K562 (cell line): ENCODE results near the gene ARHGEF1. TPM values are rescaled to one million over a fixed set of nuclear protein-coding genes. Genes with fewer than 3 reads are reported as not detected.

ENCODE experiments used
- POLR3G ChIP-seq: IDR thresholded peaks from 2 replicates; pipeline ENCODE4 v1.6.1; 2011; ENCODE audit not compliant: insufficient read length, insufficient replicate concordance; ENCODE audit errors: extremely low read depth
- TAF7 ChIP-seq: fragments of 450-650 bp; IDR thresholded peaks from 2 replicates; pipeline ENCODE4 v1.6.1; 2016; ENCODE audit warnings: missing genetic modification characterization, missing compliant biosample characterization
- XRCC3 ChIP-seq: fragments of 450-650 bp; IDR thresholded peaks from 2 replicates; pipeline ENCODE4 v1.6.1; 2017; ENCODE audit warnings: mild to moderate bottlenecking, moderate library complexity
- ZKSCAN1 ChIP-seq: fragments of 150-350 bp; IDR thresholded peaks from 2 replicates; pipeline ENCODE4 v1.6.1; 2016; ENCODE audit warnings: low read depth, low read length
- ZNF133 ChIP-seq: fragments of 250-450 bp; sonication (Bioruptor Pico); IDR thresholded peaks from 2 replicates; pipeline ENCODE4 v1.4.0; 2020; ENCODE audit warnings: mild to moderate bottlenecking
- ZNF184 ChIP-seq: sonication (generic); formaldehyde crosslinking; IDR thresholded peaks from 2 replicates; pipeline ENCODE4 v1.5.0; 2020; ENCODE audit warnings: missing genetic modification reagents
- ZNF584 ChIP-seq: fragments of 200-800 bp; sonication (Bioruptor generic); IDR thresholded peaks from 2 replicates; pipeline ENCODE4 v1.6.1; 2016; ENCODE audit warnings: low read depth, mild to moderate bottlenecking, missing genetic modification characterization, missing compliant biosample characterization
- polyA plus RNA-seq, 8 experiments: library from polyadenylated mRNA; depleted of rRNA in 4 of 8; stranded (reverse) in 5 of 8; unstranded in 3 of 8; fragments of >200 nt; fragmentation: Nextera tagmentation in 2 of 8; fragmentation: Illumina TruSeq in 1 of 8; extraction: Ambion mirVana in 2 of 8; extraction: Trizol in 1 of 8; gene quantifications; 2 replicates each; pipeline versions ENCODE4 v1.2.1 to v1.2.3, GENCODE V29; 2011 to 2014; ENCODE audit warnings: inconsistent platforms in 1 of 8, missing spikeins in 1 of 8
- total RNA-seq, 7 experiments: library from RNA; depleted of rRNA in 6 of 7; stranded (reverse); fragments of >200 nt in 6 of 7; fragmentation: Illumina TruSeq in 2 of 7; extraction: Trizol in 2 of 7; gene quantifications; 2 replicates each; pipeline versions ENCODE4 v1.2.1 to v1.2.3, GENCODE V29; 2011 to 2021; ENCODE audit warnings: low replicate concordance in 1 of 7
- TF ChIP-seq, protein P1 (sequence below): fragments of 450-650 bp; IDR thresholded peaks from 2 replicates; pipeline ENCODE4 v1.6.1; 2017; ENCODE audit warnings: antibody characterized with exemption, mild to moderate bottlenecking
- TF ChIP-seq, protein P2 (sequence below): fragments of 450-650 bp; IDR thresholded peaks from 2 replicates; pipeline ENCODE4 v1.7.1; 2018; ENCODE audit warnings: mild to moderate bottlenecking, low read depth; ENCODE audit not compliant: partially characterized antibody
- TF ChIP-seq, protein P3 (sequence below): fragments of 450-650 bp; IDR thresholded peaks from 2 replicates; pipeline ENCODE4 v1.6.1; 2016
- TF ChIP-seq, protein P4 (sequence below), 2 experiments: fragments of 450-650 bp; IDR thresholded peaks; 2 replicates each; pipeline ENCODE4 v1.6.1; 2016
- TF ChIP-seq, protein P5 (sequence below): fragments of 450-650 bp; formaldehyde crosslinking; IDR thresholded peaks from 2 replicates; pipeline ENCODE4 v1.4.0; 2020; ENCODE audit warnings: mild to moderate bottlenecking, moderate library complexity
- TF ChIP-seq, protein P6 (sequence below): sonication (generic); formaldehyde crosslinking; IDR thresholded peaks from 2 replicates; pipeline ENCODE4 v1.8.1; 2023; ENCODE audit warnings: mild to moderate bottlenecking, missing genetic modification reagents

The ARHGEF1 gene
- total and polyA plus RNA-seq, 9 of the 15 experiments (the other 6 are each of a cell fraction or from before 2014, with no cell fraction given): 1.9 to 149 (median 29.8) TPM

DNA sequence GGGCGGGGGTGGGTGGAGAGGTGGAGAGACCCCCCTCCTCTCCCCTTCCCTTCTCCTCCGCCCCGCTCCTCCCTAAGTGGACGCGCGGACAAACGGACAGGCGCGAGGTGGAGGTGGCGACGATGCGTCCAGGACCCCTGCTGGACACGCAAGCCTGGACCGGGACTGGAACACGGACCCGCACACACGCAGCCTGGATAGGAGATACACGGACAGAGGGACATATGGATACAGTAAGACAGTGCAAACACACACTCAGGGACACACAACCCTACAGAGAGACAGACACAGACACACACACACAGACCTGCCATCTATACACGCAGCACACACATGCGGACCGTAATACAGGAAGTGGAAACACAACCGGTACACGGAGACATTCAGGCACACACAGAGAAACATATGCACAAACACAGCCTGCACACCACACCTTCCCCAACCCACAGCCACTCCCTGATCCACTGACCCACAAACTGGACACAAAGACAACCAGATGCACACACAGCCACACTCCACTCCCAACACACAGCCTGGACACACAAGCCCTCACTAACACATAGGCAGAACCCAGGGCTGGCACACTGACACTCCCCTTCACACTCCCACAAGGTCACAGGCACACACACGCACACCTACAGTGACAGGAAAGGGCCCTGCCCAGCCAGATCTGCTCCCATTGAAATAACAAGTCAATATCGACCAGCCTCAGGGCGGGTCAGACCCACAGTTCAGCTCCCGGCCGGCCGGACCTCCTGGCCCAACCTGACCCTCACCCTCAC is 46.0 kb downstream of the ARHGEF1 start (continued):
- TF ChIP-seq, protein P1, sequence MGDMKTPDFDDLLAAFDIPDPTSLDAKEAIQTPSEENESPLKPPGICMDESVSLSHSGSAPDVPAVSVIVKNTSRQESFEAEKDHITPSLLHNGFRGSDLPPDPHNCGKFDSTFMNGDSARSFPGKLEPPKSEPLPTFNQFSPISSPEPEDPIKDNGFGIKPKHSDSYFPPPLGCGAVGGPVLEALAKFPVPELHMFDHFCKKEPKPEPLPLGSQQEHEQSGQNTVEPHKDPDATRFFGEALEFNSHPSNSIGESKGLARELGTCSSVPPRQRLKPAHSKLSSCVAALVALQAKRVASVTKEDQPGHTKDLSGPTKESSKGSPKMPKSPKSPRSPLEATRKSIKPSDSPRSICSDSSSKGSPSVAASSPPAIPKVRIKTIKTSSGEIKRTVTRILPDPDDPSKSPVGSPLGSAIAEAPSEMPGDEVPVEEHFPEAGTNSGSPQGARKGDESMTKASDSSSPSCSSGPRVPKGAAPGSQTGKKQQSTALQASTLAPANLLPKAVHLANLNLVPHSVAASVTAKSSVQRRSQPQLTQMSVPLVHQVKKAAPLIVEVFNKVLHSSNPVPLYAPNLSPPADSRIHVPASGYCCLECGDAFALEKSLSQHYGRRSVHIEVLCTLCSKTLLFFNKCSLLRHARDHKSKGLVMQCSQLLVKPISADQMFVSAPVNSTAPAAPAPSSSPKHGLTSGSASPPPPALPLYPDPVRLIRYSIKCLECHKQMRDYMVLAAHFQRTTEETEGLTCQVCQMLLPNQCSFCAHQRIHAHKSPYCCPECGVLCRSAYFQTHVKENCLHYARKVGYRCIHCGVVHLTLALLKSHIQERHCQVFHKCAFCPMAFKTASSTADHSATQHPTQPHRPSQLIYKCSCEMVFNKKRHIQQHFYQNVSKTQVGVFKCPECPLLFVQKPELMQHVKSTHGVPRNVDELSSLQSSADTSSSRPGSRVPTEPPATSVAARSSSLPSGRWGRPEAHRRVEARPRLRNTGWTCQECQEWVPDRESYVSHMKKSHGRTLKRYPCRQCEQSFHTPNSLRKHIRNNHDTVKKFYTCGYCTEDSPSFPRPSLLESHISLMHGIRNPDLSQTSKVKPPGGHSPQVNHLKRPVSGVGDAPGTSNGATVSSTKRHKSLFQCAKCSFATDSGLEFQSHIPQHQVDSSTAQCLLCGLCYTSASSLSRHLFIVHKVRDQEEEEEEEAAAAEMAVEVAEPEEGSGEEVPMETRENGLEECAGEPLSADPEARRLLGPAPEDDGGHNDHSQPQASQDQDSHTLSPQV: no peak
- TF ChIP-seq, protein P2, sequence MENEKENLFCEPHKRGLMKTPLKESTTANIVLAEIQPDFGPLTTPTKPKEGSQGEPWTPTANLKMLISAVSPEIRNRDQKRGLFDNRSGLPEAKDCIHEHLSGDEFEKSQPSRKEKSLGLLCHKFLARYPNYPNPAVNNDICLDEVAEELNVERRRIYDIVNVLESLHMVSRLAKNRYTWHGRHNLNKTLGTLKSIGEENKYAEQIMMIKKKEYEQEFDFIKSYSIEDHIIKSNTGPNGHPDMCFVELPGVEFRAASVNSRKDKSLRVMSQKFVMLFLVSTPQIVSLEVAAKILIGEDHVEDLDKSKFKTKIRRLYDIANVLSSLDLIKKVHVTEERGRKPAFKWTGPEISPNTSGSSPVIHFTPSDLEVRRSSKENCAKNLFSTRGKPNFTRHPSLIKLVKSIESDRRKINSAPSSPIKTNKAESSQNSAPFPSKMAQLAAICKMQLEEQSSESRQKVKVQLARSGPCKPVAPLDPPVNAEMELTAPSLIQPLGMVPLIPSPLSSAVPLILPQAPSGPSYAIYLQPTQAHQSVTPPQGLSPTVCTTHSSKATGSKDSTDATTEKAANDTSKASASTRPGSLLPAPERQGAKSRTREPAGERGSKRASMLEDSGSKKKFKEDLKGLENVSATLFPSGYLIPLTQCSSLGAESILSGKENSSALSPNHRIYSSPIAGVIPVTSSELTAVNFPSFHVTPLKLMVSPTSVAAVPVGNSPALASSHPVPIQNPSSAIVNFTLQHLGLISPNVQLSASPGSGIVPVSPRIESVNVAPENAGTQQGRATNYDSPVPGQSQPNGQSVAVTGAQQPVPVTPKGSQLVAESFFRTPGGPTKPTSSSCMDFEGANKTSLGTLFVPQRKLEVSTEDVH: no peak
- no peak for TF ChIP-seq ZNF184 (CRISPR knock-in tag)
- TF ChIP-seq, protein P3, sequence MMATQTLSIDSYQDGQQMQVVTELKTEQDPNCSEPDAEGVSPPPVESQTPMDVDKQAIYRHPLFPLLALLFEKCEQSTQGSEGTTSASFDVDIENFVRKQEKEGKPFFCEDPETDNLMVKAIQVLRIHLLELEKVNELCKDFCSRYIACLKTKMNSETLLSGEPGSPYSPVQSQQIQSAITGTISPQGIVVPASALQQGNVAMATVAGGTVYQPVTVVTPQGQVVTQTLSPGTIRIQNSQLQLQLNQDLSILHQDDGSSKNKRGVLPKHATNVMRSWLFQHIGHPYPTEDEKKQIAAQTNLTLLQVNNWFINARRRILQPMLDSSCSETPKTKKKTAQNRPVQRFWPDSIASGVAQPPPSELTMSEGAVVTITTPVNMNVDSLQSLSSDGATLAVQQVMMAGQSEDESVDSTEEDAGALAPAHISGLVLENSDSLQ: peak; percentile 22; the same call in 1 of the 2 replicates
- TF ChIP-seq ZNF584 (CRISPR knock-in tag): no peak
- no peak for TF ChIP-seq XRCC3
- TF ChIP-seq, protein P4, sequence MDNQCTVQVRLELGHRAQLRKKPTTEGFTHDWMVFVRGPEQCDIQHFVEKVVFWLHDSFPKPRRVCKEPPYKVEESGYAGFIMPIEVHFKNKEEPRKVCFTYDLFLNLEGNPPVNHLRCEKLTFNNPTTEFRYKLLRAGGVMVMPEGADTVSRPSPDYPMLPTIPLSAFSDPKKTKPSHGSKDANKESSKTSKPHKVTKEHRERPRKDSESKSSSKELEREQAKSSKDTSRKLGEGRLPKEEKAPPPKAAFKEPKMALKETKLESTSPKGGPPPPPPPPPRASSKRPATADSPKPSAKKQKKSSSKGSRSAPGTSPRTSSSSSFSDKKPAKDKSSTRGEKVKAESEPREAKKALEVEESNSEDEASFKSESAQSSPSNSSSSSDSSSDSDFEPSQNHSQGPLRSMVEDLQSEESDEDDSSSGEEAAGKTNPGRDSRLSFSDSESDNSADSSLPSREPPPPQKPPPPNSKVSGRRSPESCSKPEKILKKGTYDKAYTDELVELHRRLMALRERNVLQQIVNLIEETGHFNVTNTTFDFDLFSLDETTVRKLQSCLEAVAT (IDR thresholded peaks at IDR 0.05): peak; percentile 62 to 72; a peak in 2 of 4 replicates
- TF ChIP-seq, protein P5, sequence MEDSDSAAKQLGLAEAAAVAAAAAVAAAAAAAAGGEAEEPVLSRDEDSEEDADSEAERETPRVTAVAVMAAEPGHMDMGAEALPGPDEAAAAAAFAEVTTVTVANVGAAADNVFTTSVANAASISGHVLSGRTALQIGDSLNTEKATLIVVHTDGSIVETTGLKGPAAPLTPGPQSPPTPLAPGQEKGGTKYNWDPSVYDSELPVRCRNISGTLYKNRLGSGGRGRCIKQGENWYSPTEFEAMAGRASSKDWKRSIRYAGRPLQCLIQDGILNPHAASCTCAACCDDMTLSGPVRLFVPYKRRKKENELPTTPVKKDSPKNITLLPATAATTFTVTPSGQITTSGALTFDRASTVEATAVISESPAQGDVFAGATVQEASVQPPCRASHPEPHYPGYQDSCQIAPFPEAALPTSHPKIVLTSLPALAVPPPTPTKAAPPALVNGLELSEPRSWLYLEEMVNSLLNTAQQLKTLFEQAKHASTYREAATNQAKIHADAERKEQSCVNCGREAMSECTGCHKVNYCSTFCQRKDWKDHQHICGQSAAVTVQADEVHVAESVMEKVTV (CRISPR knock-in tag): no peak
- no peak for TF ChIP-seq ZNF133 (CRISPR knock-in tag)
- no peak for TF ChIP-seq POLR3G
- TF ChIP-seq, protein P6, sequence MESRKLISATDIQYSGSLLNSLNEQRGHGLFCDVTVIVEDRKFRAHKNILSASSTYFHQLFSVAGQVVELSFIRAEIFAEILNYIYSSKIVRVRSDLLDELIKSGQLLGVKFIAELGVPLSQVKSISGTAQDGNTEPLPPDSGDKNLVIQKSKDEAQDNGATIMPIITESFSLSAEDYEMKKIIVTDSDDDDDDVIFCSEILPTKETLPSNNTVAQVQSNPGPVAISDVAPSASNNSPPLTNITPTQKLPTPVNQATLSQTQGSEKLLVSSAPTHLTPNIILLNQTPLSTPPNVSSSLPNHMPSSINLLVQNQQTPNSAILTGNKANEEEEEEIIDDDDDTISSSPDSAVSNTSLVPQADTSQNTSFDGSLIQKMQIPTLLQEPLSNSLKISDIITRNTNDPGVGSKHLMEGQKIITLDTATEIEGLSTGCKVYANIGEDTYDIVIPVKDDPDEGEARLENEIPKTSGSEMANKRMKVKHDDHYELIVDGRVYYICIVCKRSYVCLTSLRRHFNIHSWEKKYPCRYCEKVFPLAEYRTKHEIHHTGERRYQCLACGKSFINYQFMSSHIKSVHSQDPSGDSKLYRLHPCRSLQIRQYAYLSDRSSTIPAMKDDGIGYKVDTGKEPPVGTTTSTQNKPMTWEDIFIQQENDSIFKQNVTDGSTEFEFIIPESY (CRISPR knock-in tag): 0 out of 2 replicates have a peak, but pooled peaks have one; percentile 28
- TF ChIP-seq TAF7 (tag): no peak; the same call in 1 of the 2 replicates
- no peak for TF ChIP-seq ZKSCAN1
